H1 (cell line): ENCODE data around the gene SHROOM3. TPM values are rescaled to one million over a fixed set of nuclear protein-coding genes. Genes with fewer than 3 reads are reported as not detected.

Experiments used
- CTCF ChIA-PET: fragments of 300-600 bp; sonication (Branson Sonifier 250); formaldehyde crosslinking; loops from one replicate; lab custom pipeline; 2021; ENCODE audit not compliant: partially characterized antibody; lab: Charles Lee
- POLR2A ChIA-PET: fragments of 300-600 bp; sonication (Branson Sonifier 250); formaldehyde crosslinking; loops from one replicate; lab custom pipeline; 2021; ENCODE audit warnings: inconsistent platforms; ENCODE audit not compliant: partially characterized antibody; lab: Charles Lee
- DNase-seq, 2 experiments: peaks; one replicate each; pipeline versions ENCODE4 v3.0.0 to v3.0.0-alpha.2; 2010 to 2022; ENCODE audit warnings: low spot score in 2 of 2, low read depth in 1 of 2, mixed read lengths in 1 of 2
- FAIRE-seq: peaks from 2 replicates; lab custom pipeline; 2011; peaks lifted over from hg19 to GRCh38; lab: Jason Lieb, UNC
- H2AFZ ChIP-seq: 2 replicates; pipeline ENCODE4 v1.8.1; 2012; ENCODE audit warnings: low read length, inconsistent platforms
- H2AK5ac ChIP-seq: 2 replicates; pipeline ENCODE4 v1.6.1; 2013; ENCODE audit warnings: low read depth, low read length
- H2BK120ac ChIP-seq: replicated peaks from 2 replicates; pipeline ENCODE3; 2013; ENCODE audit warnings: low read depth, low read length, inconsistent platforms
- H2BK12ac ChIP-seq: 2 replicates; pipeline ENCODE4 v1.6.1; 2013; ENCODE audit warnings: low read depth, low read length
- H2BK15ac ChIP-seq: 2 replicates; pipeline ENCODE4 v1.6.1; 2013; ENCODE audit warnings: low read length
- H2BK20ac ChIP-seq: 2 replicates; pipeline ENCODE4 v1.6.1; 2013; ENCODE audit warnings: low read length
- H2BK5ac ChIP-seq: 2 replicates; pipeline ENCODE4 v1.6.1; 2013; ENCODE audit warnings: low read depth, low read length
- H3K14ac ChIP-seq: 2 replicates; pipeline ENCODE4 v1.6.1; 2013; ENCODE audit warnings: inconsistent platforms; ENCODE audit not compliant: insufficient read length
- H3K18ac ChIP-seq: 2 replicates; pipeline ENCODE4 v1.6.1; 2013; ENCODE audit warnings: low read length; ENCODE audit errors: extremely low read depth
- H3K23ac ChIP-seq: 2 replicates; pipeline ENCODE4 v1.6.1; 2013; ENCODE audit warnings: inconsistent platforms; ENCODE audit not compliant: insufficient read length
- H3K23me2 ChIP-seq: 2 replicates; pipeline ENCODE4 v1.6.1; 2013; ENCODE audit warnings: low read depth, low read length
- H3K27ac ChIP-seq: 2 replicates; pipeline ENCODE4 v1.6.1; 2011; ENCODE audit warnings: low read depth, low read length, inconsistent platforms
- H3K27me3 ChIP-seq, 4 experiments: replicated peaks in 1 of 4; 1 replicate in 1 of 4; 2 replicates in 3 of 4; pipeline versions ENCODE4 v1.6.1 to v1.8.1; 2011 to 2013; ENCODE audit warnings: low read length in 3 of 4, mild to moderate bottlenecking in 3 of 4, inconsistent platforms in 2 of 4, mixed read lengths in 2 of 4, moderate library complexity in 1 of 4; ENCODE audit not compliant: control insufficient read depth in 3 of 4, insufficient read depth in 3 of 4; ENCODE audit errors: extremely low read depth in 1 of 4
- H3K36me3 ChIP-seq, 4 experiments: 2 replicates each; pipeline versions ENCODE4 v1.6.1 to v1.8.1; 2011 to 2013; ENCODE audit warnings: mild to moderate bottlenecking in 4 of 4, low read length in 3 of 4, moderate library complexity in 2 of 4, control low read depth in 1 of 4, inconsistent platforms in 1 of 4; ENCODE audit not compliant: insufficient read depth in 4 of 4, control insufficient read depth in 2 of 4
- H3K4ac ChIP-seq: replicated peaks from 2 replicates; pipeline ENCODE3; 2013; ENCODE audit warnings: low read length, low read depth, mixed read lengths, inconsistent platforms; ENCODE audit not compliant: insufficient read length
- H3K4me1 ChIP-seq, 4 experiments: replicated peaks in 1 of 4; 1 replicate in 1 of 4; 2 replicates in 3 of 4; pipeline versions ENCODE4 v1.6.1 to v1.8.1; 2011 to 2013; ENCODE audit warnings: low read length in 3 of 4, inconsistent platforms in 2 of 4, mixed read lengths in 1 of 4; ENCODE audit not compliant: insufficient read depth in 4 of 4, control insufficient read depth in 3 of 4
- H3K4me2 ChIP-seq, 2 experiments: 2 replicates each; pipeline versions ENCODE4 v1.6.1 to v1.8.1; 2011 to 2013; ENCODE audit warnings: low read depth in 2 of 2, low read length in 2 of 2, control low read depth in 1 of 2, inconsistent platforms in 1 of 2, mild to moderate bottlenecking in 1 of 2; ENCODE audit not compliant: insufficient read depth in 1 of 2
- H3K4me3 ChIP-seq, 4 experiments: fragments of 200-600, 300-600 bp in 1 of 4; sonication (generic), shearing (Covaris generic), sonication (Bioruptor Twin) in 1 of 4; 2 replicates each; pipeline versions ENCODE4 v1.5.1 to v1.8.1; 2011 to 2016; ENCODE audit warnings: low read length in 4 of 4, low read depth in 3 of 4, control low read depth in 2 of 4, inconsistent platforms in 2 of 4, mild to moderate bottlenecking in 2 of 4, mixed read lengths in 1 of 4, moderate library complexity in 1 of 4; ENCODE audit not compliant: insufficient read depth in 2 of 4; ENCODE audit errors: extremely low read depth in 1 of 4
- H3K56ac ChIP-seq: replicated peaks from 2 replicates; pipeline ENCODE3; 2013; ENCODE audit warnings: low read depth, mild to moderate bottlenecking, mixed read lengths, low read length, inconsistent platforms; ENCODE audit not compliant: insufficient read length
- H3K79me1 ChIP-seq: 2 replicates; pipeline ENCODE4 v1.6.1; 2013; ENCODE audit warnings: low read depth, low read length, control low read depth
- H3K79me2 ChIP-seq, 2 experiments: 2 replicates each; pipeline versions ENCODE4 v1.6.1 to v1.8.1; 2012 to 2013; ENCODE audit warnings: low read length in 2 of 2, mild to moderate bottlenecking in 2 of 2, inconsistent platforms in 1 of 2; ENCODE audit not compliant: insufficient read depth in 2 of 2, control insufficient read depth in 1 of 2
- H3K9ac ChIP-seq, 4 experiments: replicated peaks in 1 of 4; 1 replicate in 1 of 4; 2 replicates in 3 of 4; pipeline versions ENCODE4 v1.6.1 to v1.8.1; 2011 to 2013; ENCODE audit warnings: low read depth in 3 of 4, low read length in 3 of 4, control low read depth in 2 of 4, mild to moderate bottlenecking in 2 of 4, moderate library complexity in 2 of 4, inconsistent platforms in 1 of 4; ENCODE audit errors: extremely low read depth in 1 of 4
- H3K9me3 ChIP-seq, 2 experiments: 2 replicates each; pipeline versions ENCODE4 v1.6.1 to v1.8.1; 2012 to 2013; ENCODE audit warnings: mild to moderate bottlenecking in 2 of 2, moderate library complexity in 2 of 2, control low read depth in 1 of 2, inconsistent platforms in 1 of 2, low read depth in 1 of 2, low read length in 1 of 2, mixed read lengths in 1 of 2; ENCODE audit not compliant: insufficient read depth in 2 of 2
- H4K20me1 ChIP-seq, 2 experiments: replicated peaks in 1 of 2; 2 replicates each; pipeline versions ENCODE3 to v1.8.1; 2011 to 2013; ENCODE audit warnings: inconsistent platforms in 2 of 2, low read length in 2 of 2, mild to moderate bottlenecking in 1 of 2; ENCODE audit not compliant: insufficient read depth in 2 of 2, control insufficient read depth in 1 of 2
- H4K5ac ChIP-seq: 2 replicates; pipeline ENCODE4 v1.6.1; 2013; ENCODE audit warnings: low read length, low read depth, mixed read lengths, inconsistent platforms; ENCODE audit not compliant: insufficient read length
- H4K8ac ChIP-seq: 2 replicates; pipeline ENCODE4 v1.8.0; 2013; ENCODE audit warnings: mild to moderate bottlenecking, moderate library complexity, low read length, inconsistent platforms; ENCODE audit not compliant: insufficient read depth; ENCODE audit errors: extremely low read depth
- H4K91ac ChIP-seq: replicated peaks from 2 replicates; pipeline ENCODE3; 2013; ENCODE audit warnings: low read length, mixed read lengths, inconsistent platforms; ENCODE audit not compliant: insufficient read length
- ATF2 ChIP-seq: IDR thresholded peaks from 2 replicates; pipeline ENCODE4 v1.6.1; 2012; ENCODE audit warnings: low read length, inconsistent platforms
- CHD1 ChIP-seq: IDR thresholded peaks from 2 replicates; pipeline ENCODE4 v1.6.1; 2012; ENCODE audit warnings: low read depth, low read length, improper control_type of control experiment
- KDM1A ChIP-seq: fragments of 200-600, 300-600 bp; sonication (generic); IDR thresholded peaks from 2 replicates; pipeline ENCODE4 v1.7.1; 2016; ENCODE audit warnings: mild to moderate bottlenecking, low read length, borderline replicate concordance
- PHF8 ChIP-seq: fragments of 200-600 bp; sonication (generic); conservative IDR thresholded peaks from 2 replicates; pipeline ENCODE4 v1.7.1; 2012; ENCODE audit warnings: low read depth, mild to moderate bottlenecking, inconsistent platforms, low read length, moderate library complexity
- RAD21 ChIP-seq, 2 experiments: IDR thresholded peaks in 1 of 2; conservative IDR thresholded peaks in 1 of 2; 2 replicates each; pipeline ENCODE4 v1.6.1; 2011; ENCODE audit warnings: low read depth in 2 of 2, low read length in 2 of 2, improper control_type of control experiment in 1 of 2, inconsistent platforms in 1 of 2, mild to moderate bottlenecking in 1 of 2, moderate library complexity in 1 of 2
- RBBP5 ChIP-seq: IDR thresholded peaks from 2 replicates; pipeline ENCODE4 v1.7.1; 2012; ENCODE audit warnings: low read depth, mild to moderate bottlenecking, inconsistent platforms, low read length, moderate library complexity, borderline replicate concordance
- RFX5 ChIP-seq: IDR thresholded peaks from 2 replicates; pipeline ENCODE4 v1.6.1; 2011; ENCODE audit warnings: low read depth, low read length, improper control_type of control experiment, borderline replicate concordance
- SP1 ChIP-seq: IDR thresholded peaks from 2 replicates; pipeline ENCODE4 v1.6.1; 2011; ENCODE audit warnings: low read depth, low read length
- SP4 ChIP-seq: IDR thresholded peaks from 2 replicates; pipeline ENCODE4 v1.6.1; 2012; ENCODE audit warnings: low read length, inconsistent platforms
- TBP ChIP-seq: IDR thresholded peaks from 2 replicates; pipeline ENCODE4 v1.6.1; 2011; ENCODE audit warnings: low read depth, low read length, improper control_type of control experiment
- WGBS, 2 experiments: shearing (Covaris generic) in 1 of 2; methylation state at CpG; one replicate each; pipeline versions ENCODE4 v1.1.6 to v1.1.7; 2013 to 2015; ENCODE audit warnings: low lambda C conversion rate in 2 of 2, mixed read lengths in 2 of 2, inconsistent platforms in 1 of 2, low coverage in 1 of 2, missing lambda C conversion rate in 1 of 2; ENCODE audit not compliant: insufficient replicate concordance in 2 of 2, insufficient coverage in 1 of 2, insufficient read length in 1 of 2; ENCODE audit errors: extremely low coverage in 1 of 2, missing lambda C conversion rate in 1 of 2; 5-methylcytosine and 5-hydroxymethylcytosine counted together
- polyA plus RNA-seq, 7 experiments: library from polyadenylated mRNA; depleted of rRNA in 3 of 7; stranded (reverse) in 5 of 7; unstranded in 2 of 7; fragments of >200 nt in 5 of 7; fragments of 200-250 nt in 2 of 7; gene quantifications; 1 replicate in 5 of 7; 2 replicates in 1 of 7; 4 replicates in 1 of 7; pipeline versions ENCODE4 v1.2.1 to v1.2.3, GENCODE V29; 2011 to 2013; ENCODE audit warnings: missing spikeins in 2 of 7, mixed read lengths in 2 of 7
- total RNA-seq: library from RNA; stranded (reverse); fragmentation: NEBNext Ultra II Directional; extraction: Animal tissue kit (Norgen Biotek cat#: 25700); gene quantifications from 2 replicates; pipeline ENCODE4 v1.2.1, GENCODE V29; 2021

Gene SHROOM3
- total and polyA plus RNA-seq, 2 of the 8 experiments (the other 6 are each of a cell fraction or from before 2014, with no cell fraction given), result 15.8 to 34.0 TPM

- H3K18ac ChIP-seq, result 0 out of 2 replicates have a peak overlapping the region, but pooled peaks have one; percentile 4
- H3K79me2 ChIP-seq, result no peaks in the 10 kb centered on the region
- H2BK120ac ChIP-seq, result peak overlapping the region; percentile 0
- WGBS, 2 experiments, result 6% methylated on average over 11 of the region's 11 CpGs; no CpG with 5 or more reads in 1 of the 2 experiments
- H2BK12ac ChIP-seq, result peak overlapping the region; percentile 77
- H3K14ac ChIP-seq, result no peak overlapping the region
- H3K23me2 ChIP-seq, result no peaks in the 10 kb centered on the region
- ChIA-PET POLR2A (interaction anchor here (1.0 to 2.6 kb wide), 9 partner anchors 10 to 311 kb away, joined by 3 to 15 read pairs (median 4); partner anchors contain the start of genes NUP54 and SHROOM3), CTCF (interaction anchor here (1.0 to 2.1 kb wide), 4 partner anchors 24 to 34 kb away, joined by 3 to 9 read pairs (median 3); partner anchors contain the start of gene SHROOM3)
- no peak overlapping the region for H2AFZ ChIP-seq
- peaks cover 3 to 10% (median 9%) of the 10 kb centered on the region in 4 experiments; a peak in 5 of 7 replicates for H3K4me1 ChIP-seq
- H3K4ac ChIP-seq, result no peak overlapping the region
- peak overlapping the region; percentile 2 to 54 (median 50); a peak in 5 of 7 replicates for H3K9ac ChIP-seq
- no peak overlapping the region; the same call in 1 of the 2 replicates for H2AK5ac ChIP-seq
- H4K5ac ChIP-seq, result peak overlapping the region; percentile 62
- H4K8ac ChIP-seq, result no peak overlapping the region
- H2BK5ac ChIP-seq, result peak overlapping the region; percentile 79
- no peak overlapping the region; the same call in 1 of the 2 replicates for H2BK20ac ChIP-seq
- DNase-seq (peak in 1 of 2 experiments; percentile 88), FAIRE-seq (peak; percentile 100)
- H3K4me2 ChIP-seq, result peak overlapping the region; percentile 56 to 59
- no peak overlapping the region for H2BK15ac ChIP-seq
- peak overlapping the region in 2 of 4 experiments; percentile 16 to 23; a peak in 2 of 8 replicates for H3K4me3 ChIP-seq
- H3K27me3 ChIP-seq, result no peaks in the 10 kb centered on the region
- no peaks in the 10 kb centered on the region for H4K20me1 ChIP-seq
- H3K56ac ChIP-seq, result no peak overlapping the region
- H3K27ac ChIP-seq, result peak overlapping the region; percentile 77
- H4K91ac ChIP-seq, result peak overlapping the region; percentile 13
- peaks cover 20 to 21% of the 10 kb centered on the region in 2 experiments for H3K9me3 ChIP-seq
- no peaks in the 10 kb centered on the region for H3K79me1 ChIP-seq
- H3K23ac ChIP-seq, result no peak overlapping the region
- peaks cover 0 to 12% (median 1%) of the 10 kb centered on the region in 4 experiments; a peak in 1 of 8 replicates for H3K36me3 ChIP-seq
- TF ChIP-seq RAD21 (IDR thresholded peaks at IDR 0.05 in 1 of 2, conservative IDR thresholded peaks at IDR 0.05 in 1 of 2; ENCODE audit: low read depth in 2 of 2, low read length in 2 of 2) (0 out of 4 replicates have a peak, but pooled peaks of 1 of the 2 experiments have one; percentile 7), SP1 (peak; percentile 52; the same call in 1 of the 2 replicates), PHF8 (no peak), RFX5 (no peak), CHD1 (no peak), SP4 (no peak), ATF2 (peak; percentile 89), RBBP5 (0 out of 2 replicates have a peak, but pooled peaks have one; percentile 18), TBP (0 out of 2 replicates have a peak, but pooled peaks have one; percentile 22), KDM1A (no peak)
These were observed 24.3 kb downstream of the SHROOM3 start for GRCh38 chr4:76459291-76459723.
